Activated T-helper 2 cell treated with anti-CD3 and anti-CD28 coated beads, Interferon-gamma antibody, Interleukin-2, Interleukin-4, amounts not matched to agents 10 μg/mL and 5 μg/mL and 100 μg/mL, durations not matched to agents 14 hours and 24 hours and 36 hours (primary cell): ENCODE data around the gene CHID1. TPM values are rescaled to one million over a fixed set of nuclear protein-coding genes. Genes with fewer than 3 reads are reported as not detected.
A peak's percentile ranks its signal among the peaks of the same experiment; 100 is the strongest.

Experiments used
- DNase-seq: peaks from one replicate; pipeline ENCODE4 v3.0.0; 2021; ENCODE audit warnings: low spot score
- H3K27ac Mint-ChIP-seq: one replicate; pipeline ENCODE4 v1.8.0; 2021; ENCODE audit warnings: mixed read lengths
- H3K27me3 Mint-ChIP-seq: one replicate; pipeline ENCODE4 v1.8.0; 2021; ENCODE audit warnings: low read depth, mixed read lengths
- H3K36me3 Mint-ChIP-seq: one replicate; pipeline ENCODE4 v1.8.0; 2021; ENCODE audit warnings: low read depth, mixed read lengths
- H3K4me1 Mint-ChIP-seq: one replicate; pipeline ENCODE4 v1.8.0; 2021; ENCODE audit warnings: low read depth, mixed read lengths
- H3K4me3 Mint-ChIP-seq: one replicate; pipeline ENCODE4 v1.8.0; 2021; ENCODE audit warnings: low read depth, mild to moderate bottlenecking, moderate library complexity, mixed read lengths
- H3K9me3 Mint-ChIP-seq: one replicate; pipeline ENCODE4 v1.8.0; 2021; ENCODE audit warnings: mixed read lengths
- intact Hi-C: fragments of 100-400 bp; cut with micrococcal nuclease; formaldehyde crosslinking; loops from one replicate; pipeline ENCODE4 v1.15.1; 2023
- total RNA-seq: library from RNA; stranded (reverse); gene quantifications from 2 replicates; pipeline ENCODE4 v1.2.3, GENCODE V29; 2022

The CHID1 gene
- total RNA-seq, 1 donor from 2014 or later, result 89.0 TPM

GRCh38 chr11:833114-833791 lies 77.4 kb downstream of the CHID1 start:
- intact Hi-C loops, result loop anchor here (1.0 kb wide), 1 partner anchor 9 kb away; the partner anchor contains the start of genes POLR2L and TSPAN4
- H3K36me3 Mint-ChIP-seq, result peaks cover 4% of the 10 kb centered on the region
- DNase-seq, result no peak
- peaks cover 10% of the 10 kb centered on the region for H3K4me1 Mint-ChIP-seq
- H3K9me3 Mint-ChIP-seq, result no peaks in the 10 kb centered on the region
- peaks cover 24% of the 10 kb centered on the region for H3K27me3 Mint-ChIP-seq
- H3K27ac Mint-ChIP-seq, result no peak overlapping the region
- peak overlapping the region; percentile 68 for H3K4me3 Mint-ChIP-seq

DNA sequence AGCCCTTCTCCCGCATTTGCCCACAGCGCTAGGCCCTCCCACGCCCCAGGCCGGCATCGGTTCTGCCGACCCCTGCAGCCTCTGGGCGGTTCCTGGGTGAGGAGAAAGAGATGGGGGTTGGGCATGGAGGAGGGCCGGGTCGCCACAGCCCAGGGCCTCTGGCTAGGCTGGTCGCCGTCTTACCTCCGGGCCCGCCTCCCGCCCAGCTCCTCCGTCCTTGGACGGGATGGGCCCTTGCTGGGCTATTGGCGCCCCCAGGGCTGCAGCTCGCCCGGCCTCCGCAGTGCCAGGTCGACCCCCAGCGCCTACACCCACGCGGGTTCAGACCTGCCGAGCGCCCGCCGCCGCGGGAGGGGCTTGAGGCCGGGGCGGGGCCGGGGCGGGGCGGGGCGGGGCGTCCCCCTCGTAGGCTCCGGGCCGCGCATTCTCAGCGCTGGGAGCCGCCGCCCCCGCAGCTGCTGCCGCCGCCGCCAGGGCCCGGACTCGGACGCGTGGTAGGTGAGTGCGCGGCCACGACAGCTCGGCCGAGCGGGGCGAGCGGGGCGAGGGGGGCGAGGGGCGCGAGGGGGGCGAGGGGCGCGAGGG lies 78.0 kb downstream of the CHID1 start, which contains the start of gene CD151:
Gene CD151 (plus strand): TSS at position 424 of the 585 bp plus-strand sequence. CDS start 3,118 bp downstream, outside the sequence.
- intact Hi-C loops, result loop anchor here (1.0 kb wide), 1 partner anchor 10 kb away; the partner anchor contains the start of genes POLR2L and TSPAN4
- Mint-ChIP-seq H3K36me3 (peaks cover 4% of the 10 kb centered on the region), H3K4me1 (peaks cover 13% of the 10 kb centered on the region), H3K27ac (no peak within 1 kb of the TSS), H3K27me3 (peaks cover 30% of the 10 kb centered on the region), H3K4me3 (peak within 1 kb of the TSS; percentile 68), H3K9me3 (no peaks in the 10 kb centered on the region)
- no peak for DNase-seq

DNA sequence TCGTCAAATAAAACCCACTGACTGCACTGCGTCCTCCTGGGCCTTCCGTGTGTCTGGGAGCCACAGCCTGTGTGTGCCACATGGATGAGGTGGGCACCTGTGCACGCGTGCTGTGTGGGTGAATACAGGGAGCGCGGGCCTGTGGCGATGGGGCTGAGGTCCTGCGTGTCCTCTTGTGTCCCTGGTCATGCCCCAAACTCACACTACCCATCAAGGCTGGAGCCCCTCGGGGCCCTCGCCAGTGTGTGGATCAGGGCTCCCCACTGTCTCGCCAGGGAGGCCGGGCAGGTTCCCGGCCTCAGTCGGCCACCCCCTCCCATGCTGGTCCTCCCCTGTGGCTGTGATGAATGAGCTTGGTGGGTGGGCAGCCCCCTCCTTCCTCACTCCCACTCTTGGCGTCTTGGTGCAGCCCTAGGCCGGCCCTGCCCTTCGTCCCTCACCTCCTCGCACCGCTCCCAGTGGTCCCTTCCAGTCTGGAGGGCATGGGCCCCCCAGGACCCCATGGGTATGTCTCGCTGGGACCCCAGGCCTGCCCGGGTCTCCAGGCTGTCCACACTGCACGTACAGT lies 78.6 kb downstream of the CHID1 start:
- no peaks in the 10 kb centered on the region for H3K36me3 Mint-ChIP-seq
- intact Hi-C loops, result no loop called here
- H3K9me3 Mint-ChIP-seq, result no peaks in the 10 kb centered on the region
- H3K4me1 Mint-ChIP-seq, result peaks cover 15% of the 10 kb centered on the region
- no peak for DNase-seq
- H3K4me3 Mint-ChIP-seq, result peak overlapping the region; percentile 55
- no peak overlapping the region for H3K27ac Mint-ChIP-seq
- H3K27me3 Mint-ChIP-seq, result peaks cover 32% of the 10 kb centered on the region

DNA sequence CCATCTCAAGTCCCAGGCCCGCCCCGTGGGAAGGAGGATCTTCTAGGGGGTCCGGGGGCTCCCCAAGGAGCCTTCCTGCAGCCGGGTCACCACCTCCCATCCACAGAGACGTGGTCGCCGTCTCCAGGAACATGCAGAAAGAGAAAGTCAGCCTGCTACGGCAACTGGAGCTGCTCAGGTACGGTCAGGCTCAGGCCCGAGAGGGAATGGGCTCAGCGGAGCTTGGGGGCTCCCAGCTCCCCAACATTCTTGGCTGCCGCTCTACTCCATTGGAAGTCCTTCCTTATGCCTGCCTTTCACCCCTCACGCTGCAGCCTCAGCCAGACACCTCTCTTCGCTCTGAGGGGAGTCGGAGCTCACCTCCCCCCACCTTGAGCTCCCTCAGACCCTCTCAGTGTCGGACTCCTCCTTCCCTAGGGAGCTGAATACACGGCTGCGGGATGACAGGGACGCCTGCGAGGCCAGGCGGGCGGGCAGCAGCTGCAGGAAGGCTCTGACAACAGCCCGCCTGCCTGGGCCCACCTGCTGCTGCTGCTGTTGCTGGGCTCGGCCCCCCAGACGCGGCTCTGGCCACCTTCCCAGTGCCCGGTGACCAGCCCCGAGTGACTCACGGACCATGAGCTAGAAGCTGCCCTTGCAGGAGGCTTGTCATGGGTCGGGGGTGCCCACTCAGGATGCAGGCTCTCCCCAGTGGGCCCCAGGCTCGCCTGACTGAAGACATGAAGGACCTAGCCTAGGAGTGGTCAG lies 79.3 kb downstream of the CHID1 start:
- DNase-seq, result no peak
- Mint-ChIP-seq H3K36me3 (no peaks in the 10 kb centered on the region), H3K9me3 (no peaks in the 10 kb centered on the region), H3K4me1 (peaks cover 15% of the 10 kb centered on the region), H3K27me3 (peaks cover 32% of the 10 kb centered on the region), H3K4me3 (peak overlapping the region; percentile 55), H3K27ac (no peak overlapping the region)
- intact Hi-C loops, result no loop called here

DNA sequence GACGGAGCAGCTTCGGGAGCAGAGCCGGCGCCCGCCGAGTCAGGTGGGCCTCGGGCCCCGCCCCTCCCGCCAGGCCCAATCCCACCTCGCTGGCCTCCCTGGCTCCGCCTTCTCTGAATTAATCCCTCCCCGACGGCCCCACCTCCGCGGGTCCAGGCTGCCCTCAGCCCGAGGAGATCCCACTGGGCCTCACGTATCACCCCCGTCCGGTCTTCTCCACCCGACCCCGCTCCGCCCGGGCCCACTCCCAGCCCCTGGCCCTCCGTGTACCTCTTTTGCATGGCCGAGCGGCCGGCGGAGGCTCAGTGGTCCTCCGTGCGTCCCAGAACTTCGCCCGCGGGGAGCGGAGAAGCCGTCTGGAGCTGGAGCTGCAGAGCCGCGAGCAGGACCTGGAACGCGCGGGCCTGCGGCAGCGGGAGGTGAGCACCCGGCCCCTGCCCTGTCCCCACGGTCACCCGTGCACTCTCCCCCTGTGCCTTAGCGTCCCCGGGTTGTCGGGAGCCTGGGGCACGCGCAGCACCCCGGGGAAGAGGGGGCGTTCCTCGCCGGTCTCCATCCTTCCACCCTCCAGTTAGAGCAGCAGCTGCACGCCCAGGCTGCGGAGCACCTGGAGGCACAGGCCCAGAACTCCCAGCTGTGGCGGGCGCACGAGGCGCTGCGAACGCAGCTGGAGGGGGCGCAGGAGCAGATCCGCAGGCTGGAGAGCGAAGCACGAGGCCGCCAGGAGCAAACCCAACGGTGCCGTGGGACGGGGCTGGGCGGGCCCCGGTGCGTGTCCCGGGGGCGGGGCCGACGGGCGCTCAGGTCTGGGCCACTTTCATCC lies 80.1 kb downstream of the CHID1 start:
- Mint-ChIP-seq H3K4me1 (peaks cover 15% of the 10 kb centered on the region), H3K36me3 (no peaks in the 10 kb centered on the region), H3K4me3 (peak overlapping the region; percentile 54), H3K27me3 (peaks cover 32% of the 10 kb centered on the region), H3K9me3 (no peaks in the 10 kb centered on the region), H3K27ac (no peak overlapping the region)
- peak; percentile 32 for DNase-seq
- intact Hi-C loops, result no loop called here

GRCh38 chr11:829847-830294 lies 80.7 kb downstream of the CHID1 start:
- peaks cover 32% of the 10 kb centered on the region for H3K27me3 Mint-ChIP-seq
- no peak overlapping the region for H3K27ac Mint-ChIP-seq
- peaks cover 6% of the 10 kb centered on the region for H3K36me3 Mint-ChIP-seq
- no peaks in the 10 kb centered on the region for H3K9me3 Mint-ChIP-seq
- peaks cover 15% of the 10 kb centered on the region for H3K4me1 Mint-ChIP-seq
- no peak for DNase-seq
- intact Hi-C loops, result no loop called here
- H3K4me3 Mint-ChIP-seq, result peak overlapping the region; percentile 30

- H3K9me3 Mint-ChIP-seq, result no peaks in the 10 kb centered on the region
- peak overlapping the region; percentile 21 for H3K4me3 Mint-ChIP-seq
- DNase-seq, result no peak
Observed at GRCh38 chr11:829176-829846, 81.3 kb downstream of the CHID1 start.

GRCh38 chr11:828506-829175 lies 82.0 kb downstream of the CHID1 start:
- Mint-ChIP-seq H3K27ac (no peak overlapping the region), H3K27me3 (peaks cover 32% of the 10 kb centered on the region), H3K9me3 (no peaks in the 10 kb centered on the region), H3K4me1 (peaks cover 12% of the 10 kb centered on the region), H3K36me3 (peaks cover 8% of the 10 kb centered on the region), H3K4me3 (peak overlapping the region; percentile 69)
- no peak for DNase-seq
- intact Hi-C loops, result no loop called here

More at GRCh38 chr11:829176-829846, 81.3 kb downstream of the CHID1 start:
- Mint-ChIP-seq H3K27me3 (peaks cover 32% of the 10 kb centered on the region), H3K36me3 (peaks cover 8% of the 10 kb centered on the region), H3K27ac (no peak overlapping the region), H3K4me1 (peaks cover 15% of the 10 kb centered on the region)
- intact Hi-C loops, result no loop called here

DNA sequence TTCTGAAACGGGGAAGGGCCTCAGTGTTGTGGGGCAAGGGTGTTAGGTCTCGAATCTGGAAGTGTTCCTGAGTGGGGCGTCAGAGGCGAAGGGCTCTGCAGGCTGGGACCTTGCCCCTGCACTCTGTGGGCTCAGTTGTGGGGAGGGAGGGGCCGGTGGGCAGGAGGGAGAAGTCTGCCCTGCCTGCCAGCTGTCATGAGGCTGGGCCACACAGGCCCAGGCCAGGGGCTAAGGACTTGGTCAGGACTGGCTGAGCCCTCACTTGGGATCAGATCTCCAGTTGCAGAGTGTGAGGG lies 82.8 kb downstream of the CHID1 start, which contains the start of gene CRACR2B:
Gene CRACR2B (plus strand): TSS at position 23 of the 296 bp plus-strand sequence. CDS start 689 bp downstream, outside the sequence.
- peak within 1 kb of the TSS; percentile 52 for H3K27ac Mint-ChIP-seq
- H3K4me1 Mint-ChIP-seq, result peaks cover 12% of the 10 kb centered on the region
- H3K4me3 Mint-ChIP-seq, result peak within 1 kb of the TSS; percentile 69
- H3K36me3 Mint-ChIP-seq, result peaks cover 8% of the 10 kb centered on the region
- intact Hi-C loops, result no loop called here
- H3K27me3 Mint-ChIP-seq, result peaks cover 32% of the 10 kb centered on the region
- DNase-seq, result no peak
- no peaks in the 10 kb centered on the region for H3K9me3 Mint-ChIP-seq

DNA sequence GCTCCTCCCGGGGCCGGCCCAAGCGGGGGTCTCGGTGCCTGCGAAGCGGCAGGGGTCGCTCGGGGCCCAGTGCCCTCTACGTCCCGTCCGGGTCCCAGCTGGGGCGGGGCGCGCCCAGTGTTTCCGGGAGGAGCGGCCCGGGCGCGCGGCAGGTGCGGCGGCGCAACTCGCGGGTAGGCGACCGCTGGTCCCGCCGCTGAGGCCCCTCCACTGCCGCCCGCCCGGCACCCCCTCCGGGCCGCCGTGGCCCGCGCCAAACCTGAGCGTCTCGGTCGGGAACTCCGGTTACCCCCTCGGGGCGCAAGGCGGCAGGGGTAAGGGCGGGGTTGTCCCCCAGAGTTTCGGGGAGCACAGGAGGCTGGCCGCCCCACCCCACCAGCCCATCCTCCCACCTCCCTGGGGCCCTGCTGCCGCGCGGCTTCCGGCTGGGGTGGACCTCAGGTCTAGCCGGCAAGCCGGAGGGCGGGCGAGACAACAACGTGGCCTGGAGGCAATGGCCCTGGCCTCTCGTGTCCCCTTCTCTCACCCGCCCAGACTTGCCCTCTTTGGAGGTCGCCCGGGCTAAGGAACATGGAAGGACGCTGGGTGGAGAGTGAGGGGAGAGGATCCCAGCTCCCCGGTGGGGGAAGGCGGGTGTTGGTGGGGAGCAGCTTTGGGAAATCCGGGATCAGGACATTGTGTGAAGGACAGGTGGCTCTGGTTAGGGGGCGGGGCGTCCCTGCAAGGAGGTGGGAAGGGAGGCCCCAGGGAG lies 83.3 kb downstream of the CHID1 start:
- Mint-ChIP-seq H3K4me1 (peaks cover 12% of the 10 kb centered on the region), H3K27me3 (peaks cover 32% of the 10 kb centered on the region), H3K36me3 (peaks cover 12% of the 10 kb centered on the region), H3K4me3 (peak overlapping the region; percentile 69), H3K27ac (peak overlapping the region; percentile 52), H3K9me3 (no peaks in the 10 kb centered on the region)
- intact Hi-C loops, result no loop called here
- DNase-seq, result no peak

DNA sequence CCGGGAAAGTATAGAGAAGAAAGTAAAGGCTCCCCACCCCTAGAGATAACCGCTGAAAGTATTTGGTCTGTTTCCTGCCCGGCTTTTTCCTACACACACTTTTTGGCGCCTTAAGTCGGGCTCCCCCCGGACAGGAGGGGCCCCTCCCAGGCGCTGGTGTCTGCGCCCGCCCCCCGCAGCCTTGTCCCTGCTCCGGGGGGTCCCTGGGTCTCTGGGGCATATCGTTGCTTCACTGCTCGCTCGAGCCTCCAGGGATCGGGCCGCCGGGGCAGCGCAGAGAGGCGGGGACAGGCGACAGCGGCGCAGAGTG lies 83.8 kb downstream of the CHID1 start:
- peak overlapping the region; percentile 33 for H3K27ac Mint-ChIP-seq
- peaks cover 14% of the 10 kb centered on the region for H3K36me3 Mint-ChIP-seq
- no peaks in the 10 kb centered on the region for H3K9me3 Mint-ChIP-seq
- peaks cover 30% of the 10 kb centered on the region for H3K27me3 Mint-ChIP-seq
- peak overlapping the region; percentile 78 for H3K4me3 Mint-ChIP-seq
- peaks cover 10% of the 10 kb centered on the region for H3K4me1 Mint-ChIP-seq
- intact Hi-C loops, result no loop called here
- no peak for DNase-seq
